Retina (tissue), 1 donor: ENCODE results near the gene CAPN13.

Source experiments
- DNase-seq: peaks from one replicate; pipeline ENCODE4 v3.0.0-alpha.2; 2016

Gene CAPN13

DNA sequence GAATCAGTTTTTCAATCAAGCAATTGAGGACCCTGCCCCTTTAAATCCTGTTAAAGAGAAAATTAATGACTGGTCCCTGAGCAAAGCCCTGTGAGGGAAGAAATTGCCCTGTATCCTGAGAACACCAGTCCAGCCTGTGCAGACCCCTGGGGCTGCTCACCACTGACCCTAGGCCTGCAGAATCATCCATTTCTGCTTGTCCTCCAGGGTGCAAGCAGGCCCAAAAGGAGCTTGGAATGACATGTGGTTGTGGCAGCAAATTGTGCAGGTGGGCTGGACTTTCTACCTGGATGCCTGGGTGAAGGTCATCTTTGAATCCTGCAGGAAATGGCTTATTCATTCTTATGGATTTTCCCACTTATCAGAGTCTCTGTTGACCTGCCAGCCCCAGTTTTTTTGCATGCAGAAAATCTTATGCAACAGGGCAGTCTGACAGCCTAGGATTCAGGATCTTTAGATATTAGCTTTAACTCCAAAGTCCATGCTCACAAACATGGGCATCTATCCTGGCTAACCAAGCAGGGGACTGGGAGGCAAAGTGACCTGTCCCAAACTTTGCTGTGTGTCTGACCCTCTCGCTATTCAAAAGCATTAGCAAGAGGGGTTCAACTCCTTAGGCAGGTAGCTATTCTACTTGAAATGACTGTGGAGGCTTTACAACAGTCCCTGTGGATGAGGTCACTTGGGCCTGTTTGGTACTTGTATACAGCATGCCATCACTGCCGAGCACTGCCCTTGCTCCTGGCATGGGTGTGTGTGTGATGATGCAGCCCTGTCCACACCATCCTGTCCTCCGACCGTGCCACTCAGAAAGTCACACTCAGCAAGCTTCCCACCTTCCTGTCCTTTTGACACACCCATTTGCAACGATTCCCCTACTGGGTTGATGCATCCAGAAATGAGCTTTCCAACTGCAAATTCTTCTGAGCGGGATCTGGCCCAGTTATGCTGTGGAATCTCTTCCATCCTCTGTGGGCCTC lies 85.3 kb downstream of the CAPN13 start:
- DNase-seq: no peak

DNA sequence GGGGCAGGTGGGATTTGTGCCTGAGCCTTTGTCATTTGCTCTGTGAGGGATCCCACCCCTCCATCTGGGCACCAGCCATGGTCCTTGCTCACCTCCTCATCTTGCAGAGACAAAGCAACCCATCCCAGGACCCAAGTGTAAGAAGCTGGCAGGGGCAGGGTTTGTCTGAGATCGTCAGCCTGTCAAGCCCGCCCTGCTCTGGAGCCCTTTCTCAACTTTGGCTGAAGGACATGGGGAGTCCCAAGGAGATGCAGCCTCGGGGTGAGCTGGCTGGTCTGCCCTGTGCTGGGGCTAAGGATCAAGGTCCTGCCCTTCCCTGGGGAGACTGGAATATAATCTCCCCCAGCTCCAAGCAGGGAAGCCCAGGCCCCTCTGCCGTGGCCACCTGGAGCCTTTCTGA lies 86.0 kb downstream of the CAPN13 start:
- no peak for DNase-seq

DNA sequence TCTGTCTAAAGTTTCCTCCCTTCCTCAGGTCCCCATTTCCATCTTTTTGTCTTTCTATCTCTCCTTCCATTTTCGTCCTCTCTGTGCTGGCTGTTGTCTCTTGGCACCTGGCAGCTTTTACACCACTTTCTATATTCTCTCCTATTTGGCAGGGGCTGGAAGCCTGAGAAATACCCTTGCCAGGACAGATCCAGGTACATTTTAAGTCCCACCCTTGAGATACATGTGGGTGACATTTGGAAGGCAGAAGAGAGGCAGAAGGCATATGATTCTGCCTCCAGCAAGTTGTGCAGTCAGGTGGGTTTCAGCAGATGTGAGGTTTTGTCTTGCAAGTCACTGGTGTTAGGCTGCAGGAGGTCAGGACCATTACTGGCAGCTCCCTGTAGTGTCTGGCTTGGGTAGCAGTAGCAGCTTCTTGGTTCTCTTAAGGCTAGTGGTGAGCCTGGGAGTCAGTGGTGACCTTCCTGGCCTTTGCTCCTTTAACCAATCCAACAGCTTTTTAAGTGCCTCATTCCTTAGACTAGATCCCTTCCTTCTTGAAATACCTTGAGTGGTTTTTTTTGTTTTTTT lies 90.1 kb downstream of the CAPN13 start:
- no peak for DNase-seq

DNA sequence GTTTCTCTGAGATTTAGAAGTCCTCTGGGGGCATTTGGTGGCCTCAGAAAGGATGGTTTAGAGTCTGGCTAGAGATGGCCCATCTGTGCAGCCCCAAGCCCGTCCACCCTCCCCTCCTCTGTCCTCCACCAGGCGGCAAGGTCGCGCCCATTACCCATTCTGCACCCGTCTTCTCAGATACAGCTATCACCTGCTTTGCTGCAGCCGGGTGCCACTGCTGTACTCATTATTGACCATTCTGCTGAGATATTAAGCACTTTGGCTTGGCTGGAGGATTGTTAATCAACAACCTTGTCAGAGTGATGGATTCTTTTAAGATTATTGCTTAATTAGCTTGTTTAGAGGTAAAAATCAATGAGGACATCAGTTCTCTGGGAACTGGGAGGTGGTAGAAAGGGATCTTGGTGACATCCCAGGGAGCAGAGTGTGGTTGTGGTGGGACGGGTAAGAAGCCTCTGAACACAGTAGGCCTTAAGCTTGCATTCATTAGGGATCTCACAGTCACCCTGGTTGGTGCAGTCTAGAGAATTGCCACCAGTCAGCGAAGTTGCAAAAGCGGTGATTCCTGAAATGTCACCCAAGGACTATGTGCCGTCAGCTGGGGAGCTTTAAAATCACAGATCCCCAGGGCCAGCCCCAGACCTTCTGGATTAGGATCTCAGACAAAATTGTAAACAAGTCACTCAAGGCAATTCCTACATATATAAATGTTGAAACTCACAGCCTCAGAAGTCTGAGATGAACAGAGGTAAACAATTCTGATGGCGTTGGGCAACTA lies 90.9 kb downstream of the CAPN13 start:
- no peak for DNase-seq

DNA sequence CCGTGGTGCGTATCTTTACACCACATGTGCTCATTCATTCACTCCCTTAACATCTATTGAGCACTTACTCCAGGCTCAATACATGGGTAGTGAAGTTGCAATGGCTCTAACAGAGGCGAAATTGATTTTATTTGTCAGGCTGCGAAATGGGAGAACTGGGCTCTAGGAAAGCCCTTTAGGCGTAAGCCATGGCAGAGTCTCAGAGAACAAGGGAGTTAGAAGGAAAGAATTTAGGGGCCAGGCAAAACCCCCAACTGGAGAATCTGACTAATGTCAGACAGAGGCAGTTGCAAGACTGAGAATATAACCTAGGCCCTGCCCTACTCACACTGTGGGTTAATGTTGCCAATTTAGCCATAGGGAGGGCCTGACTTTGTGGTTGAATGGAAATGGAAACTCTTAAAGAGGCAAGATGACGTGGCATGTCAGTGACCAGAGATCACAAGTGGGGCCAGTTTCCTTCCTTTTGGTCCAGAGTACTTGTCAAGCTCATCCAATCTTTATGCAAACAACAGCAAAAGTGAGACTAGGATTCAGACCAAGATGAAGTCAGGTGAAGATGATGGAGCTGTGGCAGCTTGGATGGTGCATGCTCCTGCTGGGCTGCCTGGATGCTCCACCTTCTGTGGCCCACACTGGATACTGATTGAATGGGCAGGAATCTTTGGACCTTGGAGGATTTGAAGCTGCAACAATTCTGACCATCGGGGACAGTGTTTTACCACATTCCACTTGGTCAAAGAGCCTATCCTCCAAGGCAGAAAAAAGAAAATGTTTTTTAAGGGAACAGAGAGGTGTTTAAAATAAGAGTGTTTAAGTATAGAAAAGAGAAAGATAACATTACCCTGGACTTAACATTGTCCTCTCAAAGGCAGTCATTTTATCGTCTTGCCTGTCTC lies 92.2 kb downstream of the CAPN13 start:
- no peak for DNase-seq

DNA sequence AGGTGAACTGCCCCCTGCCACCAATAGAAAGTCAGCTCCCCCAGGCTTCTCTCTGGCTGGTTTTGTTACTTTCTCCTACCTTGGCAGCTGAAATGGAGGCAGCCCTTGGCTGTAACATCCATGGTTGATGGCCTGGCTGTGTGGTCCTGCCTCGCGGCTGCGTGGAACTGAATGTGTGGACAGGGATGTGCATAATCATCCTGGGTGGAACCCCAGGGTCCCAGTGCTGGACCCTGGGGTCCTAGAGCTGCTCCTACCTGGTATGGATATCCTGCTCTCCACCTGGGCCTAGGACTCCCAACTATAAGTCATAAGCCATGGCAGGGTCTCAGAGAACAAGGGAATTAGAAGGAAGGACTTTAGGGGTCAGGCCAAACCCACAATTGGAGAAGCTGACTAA lies 93.5 kb downstream of the CAPN13 start:
- DNase-seq: peak; percentile 40

DNA sequence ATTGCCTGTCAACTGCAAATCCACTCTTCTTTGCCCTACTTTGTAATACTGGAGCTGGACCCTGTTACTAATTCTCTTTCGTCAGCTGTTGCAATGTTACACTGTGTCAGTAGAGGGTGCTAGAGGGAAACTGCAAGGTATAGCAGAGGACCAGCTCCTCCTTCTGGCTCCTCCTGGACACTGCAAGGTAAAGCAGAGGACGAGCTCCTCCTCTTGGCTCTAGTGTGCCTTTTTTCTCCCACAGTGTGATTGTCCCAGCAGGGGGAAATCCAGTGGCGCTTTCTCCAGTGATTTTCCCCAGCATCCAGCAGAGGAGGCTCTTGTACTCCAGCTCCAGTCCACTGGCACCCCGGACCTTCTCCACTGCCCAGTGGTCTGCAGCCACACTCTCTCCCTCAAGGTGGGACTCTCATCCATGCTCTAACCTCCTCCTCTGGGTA lies 95.6 kb downstream of the CAPN13 start:
- peak; percentile 75 for DNase-seq

DNA sequence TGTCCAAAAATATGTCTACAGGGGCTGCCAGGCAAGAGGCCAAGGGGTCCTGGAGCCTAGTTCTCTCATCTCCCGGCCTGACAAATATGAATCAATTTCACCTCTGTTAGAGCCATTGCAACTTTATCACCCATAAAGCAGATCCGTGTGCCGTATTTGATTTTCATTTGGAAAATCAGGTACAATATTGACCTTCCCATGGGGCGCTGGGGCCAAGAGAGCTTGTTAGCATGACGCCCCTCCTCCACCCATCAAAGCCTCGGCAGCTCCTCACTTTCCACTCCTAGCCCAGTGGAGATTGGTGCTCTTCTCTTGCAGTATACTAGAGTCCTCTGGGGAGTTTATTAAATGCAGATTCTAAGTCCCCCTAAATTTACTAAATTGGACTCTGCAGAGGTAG lies 96.8 kb downstream of the CAPN13 start:
- DNase-seq: no peak

DNA sequence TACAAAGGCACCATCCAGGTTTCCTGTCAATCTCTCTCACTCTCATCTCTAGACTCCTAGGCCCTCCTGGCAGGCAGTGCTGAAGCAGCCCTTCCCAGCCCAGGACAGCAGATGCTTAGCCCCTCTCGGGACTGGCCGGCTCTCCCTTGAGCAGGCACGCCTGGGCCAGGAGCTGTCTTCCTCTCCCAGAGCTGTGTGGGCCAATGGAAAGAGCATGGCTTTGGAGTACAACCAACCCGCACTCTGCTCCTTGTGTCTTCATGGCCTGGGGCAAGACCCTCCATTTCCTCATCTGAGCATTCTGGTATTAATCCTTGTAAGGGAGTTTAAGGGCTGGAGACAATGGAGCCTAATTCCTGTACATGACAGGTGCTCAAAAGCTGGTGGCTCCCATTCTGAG lies 97.2 kb downstream of the CAPN13 start:
- peak; percentile 0 for DNase-seq

DNA sequence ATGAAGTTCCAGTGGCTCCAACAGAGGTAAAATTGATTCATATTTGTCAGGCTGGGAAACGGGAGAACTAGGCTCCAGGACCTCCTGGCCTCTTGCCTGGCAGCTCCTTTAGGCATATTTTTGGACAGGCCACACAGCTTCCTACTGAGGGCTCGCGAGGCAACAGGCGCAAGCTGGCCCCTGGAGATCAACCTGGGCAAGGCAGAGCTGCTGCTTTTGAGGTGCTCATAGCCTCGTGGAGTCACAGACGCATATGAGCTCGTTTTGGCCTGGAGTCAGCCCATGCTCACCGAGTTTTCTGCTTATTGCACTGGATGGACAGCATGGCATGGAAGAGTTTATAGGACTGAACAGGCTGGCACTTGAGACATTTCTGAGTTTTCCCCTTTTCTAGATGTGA lies 97.7 kb downstream of the CAPN13 start:
- DNase-seq: peak; percentile 2

DNA sequence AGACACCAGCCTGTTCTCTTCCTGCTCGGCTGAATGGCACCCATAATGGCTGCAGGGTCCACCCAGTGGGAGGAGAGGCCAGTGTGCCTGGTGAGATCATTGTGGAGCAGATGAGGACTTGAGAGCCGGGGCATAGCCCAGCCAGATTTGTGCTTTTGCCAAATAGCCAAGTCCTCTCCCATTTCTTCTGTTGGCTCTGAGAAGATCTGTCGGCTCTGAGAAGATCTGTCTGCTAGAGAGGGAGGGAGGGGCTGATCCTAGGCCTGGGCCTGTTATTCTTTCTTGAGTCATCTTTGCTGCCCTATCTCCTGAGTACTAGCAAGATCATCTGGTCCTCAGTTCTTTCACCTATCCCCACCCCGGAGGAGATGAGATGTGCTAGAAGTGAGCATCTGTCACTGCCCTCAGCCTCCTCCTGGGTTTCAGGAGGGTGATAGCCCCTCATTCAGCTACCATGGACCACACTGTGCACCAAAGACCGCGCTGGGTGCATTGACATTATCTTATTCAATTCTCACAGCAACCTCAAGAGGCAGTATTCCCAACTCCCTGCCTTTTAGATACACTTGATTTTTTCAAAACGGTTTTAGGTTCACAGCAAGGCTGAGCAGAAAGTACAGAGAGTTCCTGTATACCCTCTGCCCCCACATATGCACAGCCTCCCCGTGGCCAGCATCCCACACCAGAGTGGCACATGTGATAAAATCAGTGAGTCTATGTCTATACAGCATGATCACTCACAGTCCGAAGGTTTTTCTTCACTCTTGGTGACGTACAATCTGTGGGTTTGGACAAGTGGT lies 98.6 kb downstream of the CAPN13 start:
- peak; percentile 19 for DNase-seq

DNA sequence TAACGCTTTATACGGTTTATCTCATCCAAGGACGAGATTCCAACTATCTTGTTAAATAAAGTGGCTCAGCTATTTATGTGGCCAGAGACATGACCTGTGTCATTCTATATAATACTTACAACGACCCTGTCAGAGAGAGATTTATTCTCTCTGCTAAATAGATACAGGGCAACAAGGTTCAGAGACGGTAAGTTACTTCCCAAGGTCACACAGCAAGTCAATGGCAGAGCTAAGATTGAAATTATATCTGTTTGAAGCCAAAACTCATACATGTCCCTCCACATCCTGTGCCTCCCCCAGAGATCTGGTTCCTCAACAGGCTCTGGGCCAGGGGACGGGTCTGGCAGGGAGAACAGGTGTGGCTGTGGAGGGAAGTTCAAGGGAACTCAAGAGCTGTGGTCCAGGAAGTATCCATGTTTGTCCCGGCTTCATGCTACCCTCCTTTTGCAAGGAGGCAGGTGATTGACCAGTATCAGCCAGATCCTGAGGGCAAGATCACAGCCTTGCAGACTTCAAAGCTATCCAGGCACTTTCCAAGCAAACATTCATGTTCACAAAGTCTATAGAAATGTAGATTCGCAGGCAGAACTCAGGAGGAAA lies 99.8 kb downstream of the CAPN13 start:
- DNase-seq: no peak

DNA sequence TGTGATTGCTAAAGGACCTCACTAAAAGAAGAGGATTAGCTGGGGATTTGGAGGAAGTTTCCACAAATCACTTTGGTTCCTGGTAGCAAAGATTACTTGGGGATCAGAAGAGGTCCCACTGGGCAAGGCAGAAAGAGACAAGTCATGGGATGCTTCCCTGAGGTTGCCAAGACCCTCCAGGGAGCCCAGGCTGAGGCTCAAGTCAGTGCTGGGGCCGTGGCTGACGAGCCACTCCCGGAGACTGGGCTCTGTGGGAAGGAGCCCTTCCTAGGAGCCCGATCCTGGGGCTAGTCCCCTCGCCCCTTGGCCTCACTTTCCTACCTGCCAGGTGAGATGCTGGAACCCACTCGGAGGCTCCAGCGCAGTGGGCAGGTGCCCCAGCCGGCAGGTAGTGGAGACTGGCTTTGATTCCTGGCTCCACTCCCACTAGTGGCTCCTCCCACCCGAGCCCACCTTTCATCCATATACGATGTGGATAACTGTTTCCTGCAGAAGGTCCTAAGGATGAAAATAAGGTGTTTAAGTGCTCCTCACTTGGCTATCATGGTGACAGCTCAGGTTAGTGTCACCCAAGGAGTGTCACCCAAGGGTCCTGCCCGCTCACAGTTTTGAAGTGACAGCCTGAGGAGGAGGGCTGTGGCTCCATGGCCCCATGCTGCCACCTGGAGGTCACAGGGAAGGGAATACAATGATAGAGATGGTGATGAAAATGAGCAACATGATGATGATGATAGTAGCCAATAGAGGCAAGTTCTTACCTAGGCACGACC lies 100.5 kb downstream of the CAPN13 start:
- DNase-seq: peak; percentile 63

DNA sequence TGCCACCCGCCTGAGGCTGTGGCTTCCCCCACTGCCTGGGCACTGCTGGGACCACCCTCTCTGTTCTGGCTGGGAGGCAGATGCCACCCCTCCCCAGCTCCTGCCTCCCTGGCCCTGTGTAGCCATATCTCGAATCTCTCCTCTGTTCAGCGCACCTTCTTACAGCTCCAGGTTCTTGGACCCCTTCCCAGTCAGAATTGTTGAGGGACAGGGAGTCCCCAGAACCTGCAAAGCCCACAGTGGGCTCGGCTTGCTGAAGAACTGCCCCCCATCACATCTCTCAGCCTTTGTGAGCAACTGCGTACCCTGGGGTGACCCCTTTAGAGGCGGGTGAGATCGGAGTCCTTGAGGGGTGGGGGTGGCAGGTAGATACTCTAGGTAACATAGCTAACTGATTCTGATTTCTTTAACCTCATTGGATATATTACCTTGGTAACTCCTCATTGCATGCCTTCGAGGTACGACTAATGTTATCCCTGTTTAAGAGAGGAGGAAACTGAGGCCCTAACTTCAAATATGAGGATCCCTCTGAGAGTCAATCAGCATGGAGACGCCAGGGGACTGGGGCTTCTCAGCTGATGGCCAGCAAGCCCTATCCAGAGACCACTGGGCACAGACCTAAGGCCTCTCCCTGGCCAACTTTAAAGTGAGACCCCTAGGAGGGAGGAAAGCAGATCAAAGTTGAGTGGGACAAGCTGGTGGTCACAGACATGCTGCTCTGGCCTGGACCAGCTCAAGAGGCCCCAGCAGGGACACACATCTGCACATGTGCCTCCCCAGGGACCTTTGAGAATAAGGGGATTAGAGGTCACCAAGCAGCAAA lies 101.3 kb downstream of the CAPN13 start:
- no peak for DNase-seq

DNA sequence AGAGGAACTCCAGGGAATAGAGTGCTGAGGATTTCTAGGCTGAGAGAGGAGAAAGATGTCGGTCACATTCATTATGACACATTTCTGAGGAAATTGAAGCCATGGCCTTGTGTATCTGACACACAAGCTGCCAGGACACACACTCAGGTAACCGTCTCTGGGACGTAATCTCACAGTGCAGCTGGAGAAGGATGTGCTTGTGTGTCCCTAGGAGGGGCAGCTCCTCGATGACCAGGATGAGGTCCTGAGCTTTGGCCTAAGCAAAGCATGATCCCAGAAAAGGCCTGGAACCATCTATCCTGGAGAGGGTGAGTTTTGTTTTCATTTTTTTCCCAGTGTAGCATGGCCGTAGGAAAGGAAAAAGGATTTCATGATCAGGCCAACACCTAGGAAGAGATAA lies 102.2 kb downstream of the CAPN13 start:
- no peak for DNase-seq

DNA sequence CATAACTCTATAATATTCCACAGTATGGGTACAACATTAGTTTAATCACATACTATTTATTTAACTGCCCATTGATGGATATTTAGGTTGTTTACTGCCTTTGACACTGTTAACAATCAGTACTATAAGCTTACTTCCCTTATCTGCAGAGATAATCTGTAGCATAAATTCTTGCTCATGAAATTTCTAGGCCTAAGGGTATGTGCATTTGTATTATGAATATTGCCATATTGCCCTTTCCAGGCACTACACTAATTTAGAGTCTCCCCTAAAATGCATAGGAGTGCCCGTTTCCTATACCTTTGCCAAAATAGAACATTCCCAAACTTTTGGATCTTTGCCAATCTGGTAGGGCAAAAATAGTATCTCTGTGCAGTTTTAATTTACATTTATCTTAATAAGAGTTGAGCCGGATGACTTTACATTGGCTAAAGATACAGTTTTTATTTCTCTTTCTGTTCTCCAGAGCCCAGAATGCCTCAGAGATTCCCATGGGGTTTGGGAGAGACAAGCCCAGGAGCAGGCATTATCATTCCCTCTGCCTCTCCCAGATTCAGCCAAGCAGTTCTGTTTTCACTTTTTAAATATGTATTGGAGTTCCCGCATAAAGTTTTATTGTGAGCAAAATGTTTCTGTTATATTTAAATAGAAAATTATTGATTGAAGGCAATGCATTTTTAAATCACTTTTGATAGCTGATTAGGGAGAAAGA lies 102.8 kb downstream of the CAPN13 start:
- no peak for DNase-seq

DNA sequence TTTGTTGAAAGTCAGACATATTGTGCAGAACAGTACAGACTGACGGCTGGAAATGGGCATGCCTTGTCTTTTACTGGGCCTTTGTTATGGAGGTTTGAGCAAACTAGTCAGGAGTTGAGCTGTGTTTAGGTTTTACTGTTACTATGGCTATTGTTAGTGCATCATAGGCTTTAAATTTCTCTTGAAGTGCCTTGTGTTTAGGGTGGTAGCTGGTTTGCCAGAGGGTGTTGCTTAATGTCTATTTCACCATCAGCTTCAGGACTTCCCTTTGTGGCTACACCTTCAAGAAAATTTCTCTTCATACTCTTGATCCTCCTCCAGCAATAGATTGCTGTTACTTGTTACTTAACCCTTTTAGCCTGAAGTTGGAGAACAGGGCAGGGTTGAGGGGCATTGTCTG lies 104.6 kb downstream of the CAPN13 start:
- DNase-seq: no peak

DNA sequence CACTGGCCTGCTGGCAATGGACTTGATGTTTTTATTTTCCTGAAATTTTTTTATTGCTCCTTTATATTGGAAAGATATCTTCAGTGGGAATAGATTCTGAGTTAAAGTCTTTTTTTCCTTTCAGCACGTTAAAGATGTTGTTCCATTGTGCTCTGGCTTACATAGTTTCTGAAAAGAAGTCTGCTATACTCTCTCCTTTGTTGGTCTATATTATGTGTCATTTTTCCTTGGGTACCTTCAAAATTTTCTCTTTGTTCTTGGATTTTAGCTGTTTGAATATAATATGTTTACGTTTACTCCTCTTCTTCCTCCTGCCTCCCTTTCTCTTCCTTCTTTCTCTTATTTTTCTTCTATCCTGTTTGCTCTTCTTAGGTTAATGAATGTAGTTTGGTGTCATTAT lies 105.5 kb downstream of the CAPN13 start:
- DNase-seq: no peak
